CD4-positive, alpha-beta T cell (primary cell): ENCODE data around the gene IGSF8. TPM values are rescaled to one million over a fixed set of nuclear protein-coding genes. Genes with fewer than 3 reads are reported as not detected.

Experiments used
- ATAC-seq: fragments of 200-7000 bp; cut with Tn5 transposase; one replicate; pipeline ENCODE4 v1.10.0; 2022; ENCODE audit warnings: mild to moderate bottlenecking; ENCODE audit not compliant: poor library complexity
- CTCF ChIA-PET: fragments of 350-600 bp; sonication (Branson Sonifier 250); formaldehyde crosslinking; loops from one replicate; lab custom pipeline; 2021; ENCODE audit warnings: antibody characterized with exemption, inconsistent platforms; lab: Charles Lee
- POLR2A ChIA-PET: fragments of 350-600 bp; sonication (Branson Sonifier 250); formaldehyde crosslinking; loops from one replicate; lab custom pipeline; 2021; ENCODE audit warnings: antibody characterized with exemption, inconsistent platforms; lab: Charles Lee
- DNase-seq, 14 experiments: peaks; one replicate each; pipeline ENCODE4 v3.0.0-alpha.2; 2013 to 2020; ENCODE audit warnings: mixed read lengths in 2 of 14
- H3K27ac ChIP-seq, 2 donors: one replicate each; pipeline versions ENCODE4 v1.5.1 to v1.7.0; 2013; ENCODE audit warnings: low read length in 2 of 2, low read depth in 1 of 2, mild to moderate bottlenecking in 1 of 2
- H3K27me3 ChIP-seq, 2 experiments: 1 replicate in 1 of 2; 2 replicates in 1 of 2; pipeline versions ENCODE4 v1.6.1 to v1.7.0; 2013; ENCODE audit warnings: low read length in 2 of 2, control low read depth in 1 of 2, mild to moderate bottlenecking in 1 of 2, moderate library complexity in 1 of 2; ENCODE audit not compliant: insufficient read depth in 2 of 2, control insufficient read depth in 1 of 2
- H3K36me3 ChIP-seq: one replicate; pipeline ENCODE4 v1.6.1; 2013; ENCODE audit warnings: low read length, control low read depth; ENCODE audit not compliant: insufficient read depth
- H3K4me1 ChIP-seq: one replicate; pipeline ENCODE4 v1.6.1; 2013; ENCODE audit warnings: low read length, control low read depth; ENCODE audit not compliant: insufficient read depth
- H3K4me3 ChIP-seq: one replicate; pipeline ENCODE4 v1.5.1; 2013; ENCODE audit warnings: mild to moderate bottlenecking, low read length, moderate library complexity
- H3K9me3 ChIP-seq, 2 experiments: 1 replicate in 1 of 2; 2 replicates in 1 of 2; pipeline versions ENCODE4 v1.6.1 to v1.7.0; 2013; ENCODE audit warnings: low read length in 2 of 2, mild to moderate bottlenecking in 2 of 2, control low read depth in 1 of 2, moderate library complexity in 1 of 2; ENCODE audit not compliant: control insufficient read depth in 1 of 2, insufficient read depth in 1 of 2
- H3K27ac Mint-ChIP-seq: one replicate; pipeline ENCODE4 v1.8.0; 2020; ENCODE audit warnings: mixed read lengths
- H3K27me3 Mint-ChIP-seq: one replicate; pipeline ENCODE4 v1.8.0; 2021; ENCODE audit warnings: mixed read lengths
- H3K36me3 Mint-ChIP-seq: one replicate; pipeline ENCODE4 v1.8.0; 2021; ENCODE audit warnings: low read depth, mixed read lengths
- H3K4me1 Mint-ChIP-seq: one replicate; pipeline ENCODE4 v1.8.0; 2021; ENCODE audit warnings: low read depth, mixed read lengths
- H3K4me3 Mint-ChIP-seq: one replicate; pipeline ENCODE4 v1.8.0; 2020; ENCODE audit warnings: mild to moderate bottlenecking, mixed read lengths
- H3K9me3 Mint-ChIP-seq: one replicate; pipeline ENCODE4 v1.8.0; 2020; ENCODE audit warnings: mixed read lengths
- intact Hi-C, 2 experiments: fragments of 100-400 bp; cut with DNase I in 1 of 2; cut with micrococcal nuclease in 1 of 2; formaldehyde crosslinking; loops; one replicate each; pipeline versions ENCODE4 v1.15.1 to v1.9.0; 2023 to 2025; cut with DNase I, micrococcal nuclease
- total RNA-seq, 174 experiments: library from RNA in 2 of 174; stranded (reverse) in 2 of 174; gene quantifications; one replicate each; pipeline ENCODE4 v1.2.3 and lab custom pipeline; 2021 to 2026
- TF ChIP-seq, protein P1 (sequence below): fragments of 200-600 bp; IDR thresholded peaks from one replicate; pipeline ENCODE4 v1.8.0; 2022; ENCODE audit warnings: antibody characterized with exemption, mild to moderate bottlenecking

The IGSF8 gene
- total RNA-seq, 2 experiments from 2014 or later, result 33.1 to 33.7 TPM

DNA sequence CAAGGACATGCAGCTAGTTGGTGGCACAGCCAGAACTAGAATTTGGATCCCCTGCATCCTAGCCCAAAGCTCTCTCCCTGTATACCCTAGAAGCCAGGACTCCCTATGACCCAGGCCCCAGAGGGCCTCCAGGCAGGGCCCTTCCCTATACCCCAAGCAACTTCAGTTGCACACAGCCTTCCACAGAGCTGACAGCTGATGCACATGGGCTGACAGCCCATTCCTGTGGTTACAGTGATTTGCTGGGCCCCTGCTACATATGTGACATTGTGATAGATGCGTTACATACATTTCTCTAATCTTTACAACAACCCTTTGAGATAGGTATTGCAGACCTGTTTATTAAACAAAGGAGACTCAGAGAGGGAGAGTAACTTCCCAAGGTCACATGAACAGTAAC is 23.0 kb upstream of the IGSF8 start:
- Histone ChIP-seq H3K4me3 (no peak overlapping the region), H3K27ac (no peak overlapping the region), H3K36me3 (no peaks in the 10 kb centered on the region), H3K27me3 (peaks cover 4 to 9% of the 10 kb centered on the region in 2 experiments), H3K9me3 (no peaks in the 10 kb centered on the region), H3K4me1 (no peaks in the 10 kb centered on the region)
- H3K4me3 Mint-ChIP-seq, result no peak overlapping the region
- no peak for ATAC-seq
- no peak for DNase-seq
- no peaks in the 10 kb centered on the region for H3K9me3 Mint-ChIP-seq
- no peaks in the 10 kb centered on the region for H3K4me1 Mint-ChIP-seq
- CTCF ChIA-PET, result no interaction called here
- no peak overlapping the region for H3K27ac Mint-ChIP-seq
- intact Hi-C loops, result no loop called here
- H3K36me3 Mint-ChIP-seq, result no peaks in the 10 kb centered on the region
- POLR2A ChIA-PET, result no interaction called here
- TF ChIP-seq, protein P1, sequence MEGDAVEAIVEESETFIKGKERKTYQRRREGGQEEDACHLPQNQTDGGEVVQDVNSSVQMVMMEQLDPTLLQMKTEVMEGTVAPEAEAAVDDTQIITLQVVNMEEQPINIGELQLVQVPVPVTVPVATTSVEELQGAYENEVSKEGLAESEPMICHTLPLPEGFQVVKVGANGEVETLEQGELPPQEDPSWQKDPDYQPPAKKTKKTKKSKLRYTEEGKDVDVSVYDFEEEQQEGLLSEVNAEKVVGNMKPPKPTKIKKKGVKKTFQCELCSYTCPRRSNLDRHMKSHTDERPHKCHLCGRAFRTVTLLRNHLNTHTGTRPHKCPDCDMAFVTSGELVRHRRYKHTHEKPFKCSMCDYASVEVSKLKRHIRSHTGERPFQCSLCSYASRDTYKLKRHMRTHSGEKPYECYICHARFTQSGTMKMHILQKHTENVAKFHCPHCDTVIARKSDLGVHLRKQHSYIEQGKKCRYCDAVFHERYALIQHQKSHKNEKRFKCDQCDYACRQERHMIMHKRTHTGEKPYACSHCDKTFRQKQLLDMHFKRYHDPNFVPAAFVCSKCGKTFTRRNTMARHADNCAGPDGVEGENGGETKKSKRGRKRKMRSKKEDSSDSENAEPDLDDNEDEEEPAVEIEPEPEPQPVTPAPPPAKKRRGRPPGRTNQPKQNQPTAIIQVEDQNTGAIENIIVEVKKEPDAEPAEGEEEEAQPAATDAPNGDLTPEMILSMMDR, result no peak
- peaks cover 5% of the 10 kb centered on the region for H3K27me3 Mint-ChIP-seq

- DNase-seq (no peak), ATAC-seq (no peak)
- Histone ChIP-seq H3K9me3 (no peaks in the 10 kb centered on the region), H3K36me3 (no peaks in the 10 kb centered on the region), H3K27me3 (peaks cover 7 to 14% of the 10 kb centered on the region in 2 experiments), H3K27ac (no peak overlapping the region), H3K4me3 (no peak overlapping the region), H3K4me1 (no peaks in the 10 kb centered on the region)
- H3K9me3 Mint-ChIP-seq, result no peaks in the 10 kb centered on the region
- H3K4me3 Mint-ChIP-seq, result no peak overlapping the region
- no peak overlapping the region for H3K27ac Mint-ChIP-seq
- intact Hi-C loops, result no loop called here
- POLR2A ChIA-PET, result no interaction called here
- no peaks in the 10 kb centered on the region for H3K36me3 Mint-ChIP-seq
- CTCF ChIA-PET, result no interaction called here
- H3K4me1 Mint-ChIP-seq, result no peaks in the 10 kb centered on the region
- H3K27me3 Mint-ChIP-seq, result peaks cover 8% of the 10 kb centered on the region
- TF ChIP-seq, protein P1, result no peak
These were observed 22.4 kb upstream of the IGSF8 start for GRCh38 chr1:160120797-160121196.

GRCh38 chr1:160118928-160119327 is 20.5 kb upstream of the IGSF8 start:
- TF ChIP-seq, protein P1, result no peak
- Histone ChIP-seq H3K36me3 (no peaks in the 10 kb centered on the region), H3K9me3 (no peaks in the 10 kb centered on the region), H3K4me3 (no peak overlapping the region), H3K4me1 (no peaks in the 10 kb centered on the region), H3K27ac (no peak overlapping the region), H3K27me3 (peaks cover 7 to 15% of the 10 kb centered on the region in 2 experiments)
- DNase-seq (no peak), ATAC-seq (no peak)
- Mint-ChIP-seq H3K9me3 (no peaks in the 10 kb centered on the region), H3K4me3 (no peak overlapping the region), H3K27ac (no peak overlapping the region), H3K4me1 (no peaks in the 10 kb centered on the region), H3K27me3 (peaks cover 18% of the 10 kb centered on the region), H3K36me3 (no peaks in the 10 kb centered on the region)
- intact Hi-C loops, result no loop called here
- CTCF ChIA-PET, result no interaction called here
- POLR2A ChIA-PET, result no interaction called here
